HEK293 (cell line): Measurements from ENCODE around the gene ASIC3.

Experiments used
- CTCF ChIP-seq: fragments of 450-650 bp; formaldehyde crosslinking; IDR thresholded peaks from 2 replicates; pipeline ENCODE4 v1.5.1; 2016; ENCODE audit warnings: missing biosample characterization, missing genetic modification characterization
- RBAK ChIP-seq: fragments of 450-650 bp; formaldehyde crosslinking; IDR thresholded peaks from 2 replicates; pipeline ENCODE4 v1.5.1; 2016; ENCODE audit warnings: missing biosample characterization, missing genetic modification characterization
- REPIN1 ChIP-seq: fragments of 450-650 bp; formaldehyde crosslinking; IDR thresholded peaks from 2 replicates; pipeline ENCODE4 v1.5.1; 2017; ENCODE audit warnings: missing biosample characterization, missing genetic modification characterization, low read depth
- REST ChIP-seq: fragments of 450-650 bp; formaldehyde crosslinking; IDR thresholded peaks from 2 replicates; pipeline ENCODE4 v1.5.1; 2016; ENCODE audit warnings: missing biosample characterization, missing genetic modification characterization
- ZBTB1 ChIP-seq: fragments of 450-650 bp; formaldehyde crosslinking; IDR thresholded peaks from 2 replicates; pipeline ENCODE4 v1.5.1; 2016; ENCODE audit warnings: missing biosample characterization, missing genetic modification characterization
- ZFP41 ChIP-seq: fragments of 450-650 bp; formaldehyde crosslinking; IDR thresholded peaks from 2 replicates; pipeline ENCODE4 v1.5.1; 2016; ENCODE audit warnings: missing biosample characterization, missing genetic modification characterization, borderline replicate concordance
- ZFP69B ChIP-seq: fragments of 450-650 bp; formaldehyde crosslinking; IDR thresholded peaks from 2 replicates; pipeline ENCODE4 v1.5.1; 2016; ENCODE audit warnings: missing biosample characterization, missing genetic modification characterization
- ZNF24 ChIP-seq: fragments of 450-650 bp; formaldehyde crosslinking; IDR thresholded peaks from 2 replicates; pipeline ENCODE4 v1.5.1; 2016; ENCODE audit warnings: missing biosample characterization, missing genetic modification characterization
- ZNF610 ChIP-seq: fragments of 450-650 bp; formaldehyde crosslinking; IDR thresholded peaks from 2 replicates; pipeline ENCODE4 v1.5.1; 2016; ENCODE audit warnings: missing biosample characterization, missing genetic modification characterization, borderline replicate concordance
- ZNF747 ChIP-seq: fragments of 450-650 bp; formaldehyde crosslinking; IDR thresholded peaks from 2 replicates; pipeline ENCODE4 v1.5.1; 2016; ENCODE audit warnings: missing biosample characterization, missing genetic modification characterization

GRCh38 chr7:151020231-151020630 lies 28.1 kb upstream of the ASIC3 start:
- no peak for TF ChIP-seq ZFP69B
- no peak for TF ChIP-seq REST (tag by site-specific recombination)
- TF ChIP-seq ZFP41 (tag by site-specific recombination): no peak
- TF ChIP-seq ZNF24 (tag by site-specific recombination): no peak
- no peak for TF ChIP-seq ZNF610 (tag by site-specific recombination)
- TF ChIP-seq CTCF (tag by site-specific recombination): no peak
- no peak for TF ChIP-seq ZBTB1
- no peak for TF ChIP-seq RBAK
- TF ChIP-seq REPIN1 (tag by site-specific recombination): no peak
- TF ChIP-seq ZNF747 (tag by site-specific recombination): no peak
